ENCODE measurements around the gene RIN3.

The RIN3 gene

GRCh38 chr14:92511453-92512238, 1.9 kb upstream of the RIN3 start:
- DNase-seq = no peak

- no peak for DNase-seq
These were observed 776 bp upstream of the RIN3 start for GRCh38 chr14:92512807-92513203.

- DNase-seq = no peak
These were observed 624 bp downstream of the RIN3 start for GRCh38 chr14:92513966-92514843.

GRCh38 chr14:92514844-92515514, 1.4 kb downstream of the RIN3 start:
- no peak for DNase-seq

- no peak for DNase-seq
These were observed 2.2 kb downstream of the RIN3 start for GRCh38 chr14:92515546-92516343.

- no peak for DNase-seq
These were observed 2.9 kb downstream of the RIN3 start for GRCh38 chr14:92516344-92516965.

- DNase-seq = no peak
These were observed 3.5 kb downstream of the RIN3 start for GRCh38 chr14:92516966-92517506.

GRCh38 chr14:92517761-92518160, 4.2 kb downstream of the RIN3 start:
- no peak for DNase-seq

GRCh38 chr14:92519246-92520101, 5.9 kb downstream of the RIN3 start:
- DNase-seq = no peak

- DNase-seq = no peak
These were observed 6.8 kb downstream of the RIN3 start for GRCh38 chr14:92520102-92521057.

- no peak for DNase-seq
These were observed 7.5 kb downstream of the RIN3 start for GRCh38 chr14:92521058-92521415.

GRCh38 chr14:92523752-92524151, 10.2 kb downstream of the RIN3 start:
- DNase-seq = no peak

GRCh38 chr14:92524602-92525185, 11.1 kb downstream of the RIN3 start:
- DNase-seq = no peak

GRCh38 chr14:92525322-92526095, 11.9 kb downstream of the RIN3 start:
- no peak for DNase-seq

- no peak for DNase-seq
These were observed 14.1 kb downstream of the RIN3 start for GRCh38 chr14:92527721-92528120.

- DNase-seq = no peak
These were observed 15.0 kb downstream of the RIN3 start for GRCh38 chr14:92528486-92529100.

- DNase-seq = no peak
These were observed 16.3 kb downstream of the RIN3 start for GRCh38 chr14:92529903-92530302.
